Endothelial cell of umbilical vein (primary cell): ENCODE results near the gene WDR41. TPM values are rescaled to one million over a fixed set of nuclear protein-coding genes. Genes with fewer than 3 reads are reported as not detected.

ENCODE experiments used
- BruUV-seq: library from RNA; stranded (reverse); fragments of 400-500 nt; replicated peaks from 2 replicates; lab custom pipeline; 2021; lab: Mats Ljungman, UMichigan
- CTCF ChIA-PET: fragments of 300-600, 350-600 bp; sonication (Branson Sonifier 250); formaldehyde crosslinking; loops from one replicate; lab custom pipeline; 2021; ENCODE audit warnings: antibody characterized with exemption, inconsistent platforms; lab: Charles Lee
- POLR2A ChIA-PET: fragments of 300-600, 350-600 bp; sonication (Branson Sonifier 250); formaldehyde crosslinking; loops from one replicate; lab custom pipeline; 2021; ENCODE audit warnings: antibody characterized with exemption, inconsistent platforms; lab: Charles Lee
- DNase-seq: peaks from one replicate; pipeline ENCODE4 v3.0.0-alpha.2; 2011; ENCODE audit warnings: low read depth, low spot score
- FAIRE-seq: peaks from 2 replicates; lab custom pipeline; 2011; peaks lifted over from hg19 to GRCh38; lab: Jason Lieb, UNC
- H2AFZ ChIP-seq: 2 replicates; pipeline ENCODE4 v1.6.0; 2012; ENCODE audit warnings: low read depth, low read length, control low read depth, inconsistent platforms
- H3K27ac ChIP-seq: 2 replicates; pipeline ENCODE4 v1.5.1; 2011; ENCODE audit warnings: low read depth, mild to moderate bottlenecking, control low read depth, low read length, moderate library complexity; ENCODE audit not compliant: insufficient read depth
- H3K27me3 ChIP-seq, 2 experiments: 2 replicates each; pipeline versions ENCODE4 v1.6.0 to v1.6.1; 2011; ENCODE audit warnings: low read length in 2 of 2, mixed read lengths in 1 of 2; ENCODE audit not compliant: control insufficient read depth in 2 of 2, insufficient read depth in 2 of 2
- H3K36me3 ChIP-seq, 2 experiments: 2 replicates in 1 of 2; 3 replicates in 1 of 2; pipeline ENCODE4 v1.5.1; 2011; ENCODE audit warnings: low read length in 2 of 2, mild to moderate bottlenecking in 1 of 2, moderate library complexity in 1 of 2; ENCODE audit not compliant: control insufficient read depth in 2 of 2, insufficient read depth in 2 of 2; ENCODE audit errors: extremely low read depth in 1 of 2
- H3K4me1 ChIP-seq: 3 replicates; pipeline ENCODE4 v1.5.1; 2011; ENCODE audit warnings: mild to moderate bottlenecking, low read length; ENCODE audit not compliant: control insufficient read depth, insufficient read depth; ENCODE audit errors: extremely low read depth
- H3K4me2 ChIP-seq: 2 replicates; pipeline ENCODE4 v1.6.1; 2011; ENCODE audit warnings: low read length, control low read depth, mixed read lengths; ENCODE audit not compliant: insufficient read depth
- H3K4me3 ChIP-seq, 3 experiments: fragments of 200-600 bp in 1 of 3; sonication (generic), shearing (Covaris generic) in 1 of 3; replicated peaks in 1 of 3; 2 replicates each; pipeline ENCODE4 v1.5.1; 2011 to 2016; ENCODE audit warnings: control low read depth in 3 of 3, low read length in 3 of 3, mild to moderate bottlenecking in 2 of 3, inconsistent platforms in 1 of 3, low read depth in 1 of 3, moderate library complexity in 1 of 3; ENCODE audit not compliant: insufficient read depth in 1 of 3
- H3K79me2 ChIP-seq: 2 replicates; pipeline ENCODE4 v1.6.0; 2012; ENCODE audit warnings: low read length, inconsistent platforms; ENCODE audit not compliant: control insufficient read depth, insufficient read depth
- H3K9ac ChIP-seq: replicated peaks from 2 replicates; pipeline ENCODE3; 2011; ENCODE audit warnings: low read length, control low read depth; ENCODE audit not compliant: insufficient read depth; ENCODE audit errors: extremely low read depth
- H3K9me1 ChIP-seq: replicated peaks from 3 replicates; pipeline ENCODE4 v1.6.0; 2011; ENCODE audit warnings: mild to moderate bottlenecking, low read length; ENCODE audit not compliant: control insufficient read depth, insufficient read depth; ENCODE audit errors: extremely low read depth
- H3K9me3 ChIP-seq: replicated peaks from 2 replicates; pipeline ENCODE4 v1.5.1; 2012; ENCODE audit warnings: low read length, inconsistent platforms; ENCODE audit not compliant: control insufficient read depth, insufficient read depth
- H4K20me1 ChIP-seq: replicated peaks from 2 replicates; pipeline ENCODE3; 2011; ENCODE audit warnings: mild to moderate bottlenecking, low read length; ENCODE audit not compliant: control insufficient read depth, insufficient read depth; ENCODE audit errors: extremely low read depth
- EZH2 ChIP-seq: IDR thresholded peaks from 2 replicates; pipeline ENCODE4 v1.6.1; 2012; ENCODE audit warnings: borderline replicate concordance, low read depth, mild to moderate bottlenecking, moderate library complexity, low read length, inconsistent platforms; ENCODE audit not compliant: severe bottlenecking
- FOS ChIP-seq: IDR thresholded peaks from 2 replicates; pipeline ENCODE4 v1.6.1; 2011; ENCODE audit warnings: mild to moderate bottlenecking, low read length, moderate library complexity, borderline replicate concordance; ENCODE audit not compliant: insufficient read depth
- GATA2 ChIP-seq: IDR thresholded peaks from 2 replicates; pipeline ENCODE4 v1.7.0; 2011; ENCODE audit warnings: low read depth, mild to moderate bottlenecking, moderate library complexity, mixed read lengths, low read length; ENCODE audit not compliant: insufficient read length, insufficient read depth
- JUN ChIP-seq: IDR thresholded peaks from 2 replicates; pipeline ENCODE4 v1.6.1; 2011; ENCODE audit warnings: borderline replicate concordance, low read depth; ENCODE audit not compliant: insufficient read length, insufficient read depth
- MYC ChIP-seq: IDR thresholded peaks from one replicate; pipeline ENCODE4 v1.6.1; 2011; ENCODE audit warnings: mild to moderate bottlenecking, low read depth, low read length
- POLR2A ChIP-seq: IDR thresholded peaks from 2 replicates; pipeline ENCODE4 v1.6.1; 2012; ENCODE audit warnings: low read depth, mild to moderate bottlenecking, control low read depth, low read length
- POLR2AphosphoS5 ChIP-seq: IDR thresholded peaks from 2 replicates; pipeline ENCODE4 v1.6.1; 2012; ENCODE audit warnings: low read depth, mild to moderate bottlenecking, control low read depth, low read length, moderate library complexity; ENCODE audit not compliant: insufficient read depth
- dilution Hi-C: fragments of 300-500 bp; cut with MboI; formaldehyde crosslinking; loops from one replicate; pipeline ENCODE4 v1.15.0; 2019; ENCODE audit warnings: low sequenced_read_pairs; ENCODE audit not compliant: extremely low pct_ligation_motif_present
- intact Hi-C: fragments of 100-400 bp; cut with micrococcal nuclease; formaldehyde crosslinking; loops from one replicate; pipeline ENCODE4 v1.10.0; 2022
- polyA plus RNA-seq, 4 experiments: library from polyadenylated mRNA; depleted of rRNA in 3 of 4; stranded (reverse) in 3 of 4; unstranded in 1 of 4; fragments of >200 nt; gene quantifications; 2 replicates each; pipeline versions ENCODE4 v1.2.1 to v1.2.3, GENCODE V29; 2011 to 2012; ENCODE audit warnings: missing spikeins in 1 of 4
- total RNA-seq: library from RNA; stranded (reverse); gene quantifications from 2 replicates; pipeline ENCODE4 v1.2.3, GENCODE V29; 2021
- TF ChIP-seq, protein P1 (sequence below): IDR thresholded peaks from 2 replicates; pipeline ENCODE4 v1.6.1; 2011; ENCODE audit not compliant: insufficient read depth, insufficient read length
- TF ChIP-seq, protein P2 (sequence below), 2 donors: IDR thresholded peaks; 1 replicate in 1 of 2; 2 replicates in 1 of 2; pipeline ENCODE4 v1.5.1; 2011; ENCODE audit warnings: low read length in 2 of 2, mild to moderate bottlenecking in 2 of 2, moderate library complexity in 2 of 2, control low read depth in 1 of 2, inconsistent platforms in 1 of 2, low read depth in 1 of 2; ENCODE audit not compliant: insufficient read depth in 1 of 2; ENCODE audit errors: extremely low read depth in 1 of 2

WDR41 gene
- total and polyA plus RNA-seq, 2 donors (not counting 3 experiments of a cell fraction or from before 2014, with no cell fraction given) = 10.2 to 33.6 TPM

DNA sequence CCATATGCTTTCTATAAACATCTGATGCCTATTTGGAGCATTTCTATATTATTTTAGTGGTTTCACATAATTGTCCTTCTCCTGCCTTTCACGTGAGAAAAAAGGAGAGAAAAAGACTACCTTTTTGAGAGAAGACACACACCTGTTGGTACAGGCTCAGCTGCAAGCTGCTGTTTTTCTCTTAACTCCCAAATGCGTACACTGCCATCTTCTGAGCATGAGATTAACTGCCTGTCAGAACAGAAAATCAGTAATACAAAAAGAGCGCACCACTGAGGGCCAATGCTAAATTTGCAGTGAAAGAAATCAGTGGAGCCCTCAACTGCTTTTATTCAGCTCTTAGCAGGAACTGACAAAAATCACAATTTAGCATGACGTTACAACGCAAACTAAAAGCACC is 54.9 kb downstream of the WDR41 start:
- no peaks in the 10 kb centered on the region for H3K4me1 ChIP-seq
- no peak for FAIRE-seq

More for the DNA sequence above, 54.9 kb downstream of the WDR41 start:
- H2AFZ ChIP-seq = no peak overlapping the region
- TF ChIP-seq POLR2A (no peak), EZH2 (no peak), MYC (no peak), JUN (no peak), FOS (no peak), GATA2 (no peak), POLR2AphosphoS5 (no peak)
- TF ChIP-seq, protein P1, sequence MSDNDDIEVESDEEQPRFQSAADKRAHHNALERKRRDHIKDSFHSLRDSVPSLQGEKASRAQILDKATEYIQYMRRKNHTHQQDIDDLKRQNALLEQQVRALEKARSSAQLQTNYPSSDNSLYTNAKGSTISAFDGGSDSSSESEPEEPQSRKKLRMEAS = no peak
- TF ChIP-seq, protein P2, sequence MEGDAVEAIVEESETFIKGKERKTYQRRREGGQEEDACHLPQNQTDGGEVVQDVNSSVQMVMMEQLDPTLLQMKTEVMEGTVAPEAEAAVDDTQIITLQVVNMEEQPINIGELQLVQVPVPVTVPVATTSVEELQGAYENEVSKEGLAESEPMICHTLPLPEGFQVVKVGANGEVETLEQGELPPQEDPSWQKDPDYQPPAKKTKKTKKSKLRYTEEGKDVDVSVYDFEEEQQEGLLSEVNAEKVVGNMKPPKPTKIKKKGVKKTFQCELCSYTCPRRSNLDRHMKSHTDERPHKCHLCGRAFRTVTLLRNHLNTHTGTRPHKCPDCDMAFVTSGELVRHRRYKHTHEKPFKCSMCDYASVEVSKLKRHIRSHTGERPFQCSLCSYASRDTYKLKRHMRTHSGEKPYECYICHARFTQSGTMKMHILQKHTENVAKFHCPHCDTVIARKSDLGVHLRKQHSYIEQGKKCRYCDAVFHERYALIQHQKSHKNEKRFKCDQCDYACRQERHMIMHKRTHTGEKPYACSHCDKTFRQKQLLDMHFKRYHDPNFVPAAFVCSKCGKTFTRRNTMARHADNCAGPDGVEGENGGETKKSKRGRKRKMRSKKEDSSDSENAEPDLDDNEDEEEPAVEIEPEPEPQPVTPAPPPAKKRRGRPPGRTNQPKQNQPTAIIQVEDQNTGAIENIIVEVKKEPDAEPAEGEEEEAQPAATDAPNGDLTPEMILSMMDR (IDR thresholded peaks at IDR 0.05; ENCODE audit: extremely low read depth in 1 of 2, insufficient read depth in 1 of 2, low read depth in 1 of 2, low read length in 2 of 2) = no peak
- H3K4me3 ChIP-seq = no peak overlapping the region
- ChIA-PET CTCF (interaction anchor here (0.8 to 1.7 kb wide), 4 partner anchors 10 to 308 kb away, joined by 3 to 5 read pairs (median 3); partner anchors contain the start of gene WDR41), POLR2A (interaction anchor here (1.2 kb wide), 1 partner anchor 10 kb away, joined by 4 read pairs; no protein-coding TSS in a partner anchor)
- no peaks in the 10 kb centered on the region for H4K20me1 ChIP-seq
- no peaks in the 10 kb centered on the region for H3K9me3 ChIP-seq
- dilution Hi-C loops = no loop called here
- no peak overlapping the region for H3K9ac ChIP-seq
- H3K27ac ChIP-seq = no peak overlapping the region
- H3K27me3 ChIP-seq = no peaks in the 10 kb centered on the region
- no peak overlapping the region for H3K4me2 ChIP-seq
- H3K9me1 ChIP-seq = no peaks in the 10 kb centered on the region
- DNase-seq = no peak
- H3K36me3 ChIP-seq = no peaks in the 10 kb centered on the region
- intact Hi-C loops = no loop called here
- no TSS peak for BruUV-seq
- no peaks in the 10 kb centered on the region for H3K79me2 ChIP-seq
